GM04504 (cell line): ENCODE data around the gene KMT2D.

Source experiments
- DNase-seq: peaks from one replicate; pipeline ENCODE4 v3.0.0-alpha.2; 2012; ENCODE audit warnings: low read depth

Gene KMT2D

DNA sequence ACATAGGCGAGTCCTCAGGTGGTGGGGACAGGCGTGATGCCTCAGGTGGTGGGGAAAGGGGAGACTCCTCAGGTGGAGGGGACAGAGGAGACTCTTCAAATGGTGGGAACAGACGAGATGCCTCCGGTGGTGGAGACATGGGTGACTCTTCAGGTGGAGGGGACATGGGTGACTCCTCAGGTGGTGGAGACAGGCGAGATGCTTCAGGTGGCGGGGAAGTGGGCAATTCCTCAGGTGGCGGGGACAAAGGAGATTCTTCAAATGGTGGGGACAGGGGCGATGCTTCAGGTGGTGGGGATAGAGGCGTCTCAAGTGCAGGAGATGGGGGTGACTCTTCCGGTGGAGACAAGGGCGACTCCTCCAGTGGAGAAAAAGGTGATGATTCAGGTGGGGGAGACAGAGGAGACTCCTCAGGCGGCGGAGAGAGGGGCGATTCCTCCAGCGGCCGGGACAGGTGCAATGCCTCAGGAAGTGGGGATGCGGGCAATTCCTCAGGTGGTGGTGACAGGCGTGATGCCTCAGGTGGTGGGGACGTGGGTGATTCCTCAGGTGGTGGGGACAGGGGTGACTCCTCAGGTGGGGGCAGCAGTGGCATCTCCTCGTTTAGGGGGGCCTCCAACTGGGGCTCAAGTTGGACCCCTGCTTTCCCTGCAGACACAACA is 8.7 kb downstream of the KMT2D start:
- no peak for DNase-seq

DNA sequence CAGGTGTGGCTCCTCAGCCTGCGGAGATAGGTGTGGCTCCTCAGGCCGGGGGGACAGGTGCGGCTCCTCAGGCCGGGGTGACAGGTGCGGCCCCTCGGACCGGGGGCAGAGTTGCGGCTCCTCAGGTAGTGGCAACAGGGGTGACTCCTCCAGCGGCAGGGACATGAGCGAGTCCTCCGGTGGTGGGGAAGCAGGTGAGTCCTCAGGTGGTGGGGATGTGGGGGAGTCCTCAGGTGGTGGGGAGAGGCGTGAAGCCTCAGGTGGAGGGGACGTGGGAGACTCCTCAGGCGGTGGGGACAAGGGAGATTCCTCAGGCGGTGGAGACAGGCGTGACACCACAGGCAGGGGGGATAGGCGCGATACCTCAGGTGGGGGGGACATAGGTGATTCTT is 9.2 kb downstream of the KMT2D start:
- no peak for DNase-seq

DNA sequence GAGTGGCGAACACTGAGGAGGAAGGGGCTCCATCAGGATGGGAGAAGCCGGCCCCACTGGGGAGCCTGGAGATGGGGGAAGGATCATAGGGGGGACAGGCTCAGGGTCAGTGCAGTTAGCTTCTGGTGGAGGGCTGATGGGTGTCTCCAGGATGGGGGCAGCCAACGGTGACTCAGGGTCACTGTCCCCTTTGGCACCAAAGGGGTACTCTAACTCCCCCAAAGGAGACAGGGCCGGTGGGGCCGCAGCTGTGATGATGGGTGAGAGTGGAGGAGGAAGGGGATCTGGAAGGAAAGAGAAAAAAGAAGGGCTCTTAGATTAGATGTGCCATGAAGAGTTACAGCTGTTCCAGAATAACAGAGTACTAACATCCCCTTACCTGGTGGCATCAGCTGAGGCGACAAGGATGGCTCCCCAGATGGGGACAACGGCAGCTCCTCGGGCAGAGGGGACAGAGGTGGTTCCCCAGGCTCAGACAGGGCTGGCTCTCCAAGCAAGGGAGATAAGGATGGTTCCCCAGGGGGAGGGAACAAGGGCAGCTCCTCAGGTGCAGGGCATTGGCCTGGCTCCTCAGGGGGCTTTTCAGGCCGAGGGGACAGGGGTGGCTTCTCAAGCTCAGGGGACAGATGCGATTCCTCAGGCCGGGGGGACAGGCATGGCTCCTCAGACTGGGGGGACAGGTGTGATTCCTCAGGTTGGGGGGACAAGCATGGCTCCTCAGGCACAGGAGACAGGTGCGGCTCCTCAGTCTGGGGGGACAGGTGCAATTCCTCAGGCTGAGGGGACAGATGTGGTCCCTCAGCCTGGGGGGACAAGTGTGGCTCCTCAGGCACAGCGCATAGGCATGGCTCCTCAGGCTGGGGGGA is 9.9 kb downstream of the KMT2D start:
- DNase-seq, result no peak

DNA sequence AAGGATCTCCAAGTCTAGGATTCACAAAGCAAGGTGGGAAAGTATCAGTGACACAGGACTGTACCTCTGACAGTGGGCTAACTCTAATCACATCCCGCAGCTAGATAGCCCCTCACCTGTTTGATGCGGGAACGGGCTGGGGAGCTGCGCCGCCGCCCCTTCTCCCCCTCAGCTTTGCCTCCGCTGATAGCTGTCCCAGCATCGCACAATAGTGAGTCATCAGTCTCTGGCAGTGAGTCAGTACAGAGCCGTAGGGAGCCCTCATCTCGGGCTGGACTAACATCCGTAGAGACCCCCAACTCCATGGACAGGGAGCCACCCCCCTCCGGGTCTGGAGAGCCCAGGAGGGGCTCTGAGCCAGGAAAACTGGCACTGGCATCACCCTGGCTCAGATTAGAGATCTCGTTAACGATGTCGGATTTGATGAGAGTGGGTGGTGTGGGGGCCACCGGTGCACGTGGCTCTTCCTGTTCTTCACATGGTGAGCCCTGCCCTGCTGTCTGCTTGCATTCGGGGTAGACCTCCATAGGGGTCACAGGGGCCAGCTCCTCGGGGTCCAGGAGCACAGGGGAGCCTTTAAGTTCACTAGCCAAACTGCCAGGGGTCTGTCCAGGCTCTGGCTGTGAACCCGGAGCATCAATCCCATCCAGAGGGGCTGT is 10.9 kb downstream of the KMT2D start:
- no peak for DNase-seq

DNA sequence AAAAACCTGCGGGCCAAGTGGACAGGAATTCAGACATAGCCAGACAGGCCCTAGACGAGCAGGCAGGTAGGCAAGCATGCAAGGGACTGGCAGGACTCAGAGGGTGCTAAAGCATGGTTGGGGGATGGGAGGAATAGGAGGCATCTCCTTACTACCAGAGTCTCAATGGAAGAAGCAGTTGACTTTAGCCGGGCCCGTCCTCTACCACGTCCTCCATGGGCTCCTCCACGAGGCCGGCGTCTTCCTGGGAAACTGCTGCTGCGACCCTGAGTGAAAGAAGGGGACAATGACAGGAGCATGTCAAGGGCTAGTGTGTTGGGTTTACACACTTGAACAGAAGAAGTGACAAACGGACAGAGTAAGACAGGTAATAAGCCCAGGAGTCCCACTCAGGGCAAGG is 11.6 kb downstream of the KMT2D start:
- no peak for DNase-seq

DNA sequence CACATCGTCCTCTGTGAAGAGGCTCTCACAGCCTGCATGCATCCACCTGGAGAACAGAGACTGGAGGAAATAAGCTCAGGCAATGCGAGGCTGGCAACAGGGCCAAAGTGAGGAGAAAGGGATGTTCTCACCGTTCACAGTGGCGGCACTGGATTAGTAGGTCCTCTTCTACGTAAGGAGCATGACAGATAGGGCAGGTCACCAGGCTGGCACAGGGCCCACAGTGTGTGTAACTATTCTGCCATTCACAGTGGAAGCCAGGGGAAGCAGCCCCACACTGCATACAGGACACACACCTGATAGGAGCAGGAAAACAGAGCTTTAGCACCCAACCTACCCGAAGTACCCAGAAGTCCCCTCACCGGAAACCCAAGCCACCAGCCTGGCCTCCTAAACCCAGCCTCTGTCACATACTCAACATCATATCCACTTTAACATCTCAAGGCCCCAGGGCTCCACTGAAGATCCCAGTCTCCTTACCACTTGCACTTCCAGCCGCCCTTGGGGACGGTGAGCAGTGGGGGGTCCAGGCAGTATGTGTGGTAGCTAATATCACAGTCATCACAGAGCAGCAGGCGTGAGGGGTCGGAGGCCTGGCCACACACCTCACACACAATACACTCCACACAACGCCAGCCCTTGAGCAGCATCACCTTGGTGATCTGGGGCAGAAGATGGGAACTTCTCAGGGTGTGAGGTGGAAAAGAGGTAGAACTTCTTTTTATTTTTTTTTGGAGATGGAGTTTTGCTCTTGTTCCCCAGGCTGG is 14.3 kb downstream of the KMT2D start:
- no peak for DNase-seq

DNA sequence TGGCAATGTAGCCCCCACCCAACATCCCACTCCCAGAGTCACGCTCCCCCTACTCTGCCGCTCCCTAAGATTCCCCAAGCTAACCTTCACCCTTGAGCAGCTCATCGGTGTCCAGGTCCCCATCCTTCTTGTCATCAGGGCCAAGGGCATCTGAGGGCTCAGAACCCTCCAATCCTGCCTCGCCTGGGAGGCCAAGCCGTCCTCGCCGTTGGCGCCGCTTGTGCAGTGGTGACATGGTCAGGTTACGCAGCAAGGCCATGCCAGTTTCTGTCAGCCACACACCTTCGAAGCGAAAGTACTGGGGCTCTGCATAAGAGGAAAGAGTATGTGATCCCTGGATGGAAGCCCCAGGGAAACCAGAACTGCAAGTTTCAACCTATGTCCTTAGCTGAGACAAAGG is 15.9 kb downstream of the KMT2D start:
- DNase-seq, result no peak

DNA sequence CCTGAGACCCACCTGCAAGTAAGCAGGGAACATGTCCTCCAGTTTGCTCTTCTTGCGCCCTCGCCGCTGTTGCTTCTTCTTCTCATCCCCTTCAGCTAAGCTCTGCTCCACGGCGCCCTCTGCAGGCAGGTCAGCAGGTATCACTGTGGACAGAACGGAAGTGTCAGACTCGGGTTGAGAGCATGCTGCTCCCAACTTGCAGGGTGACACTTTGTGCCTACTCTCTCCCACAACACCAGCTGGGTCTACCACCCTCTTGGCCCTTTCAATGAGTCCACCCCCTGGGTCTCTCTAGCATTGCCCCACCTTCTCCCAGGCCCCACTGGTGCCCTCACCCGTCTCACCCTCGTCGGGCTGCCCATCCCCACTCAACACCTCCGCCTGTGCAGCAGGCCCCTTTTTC is 16.7 kb downstream of the KMT2D start:
- DNase-seq, result no peak

DNA sequence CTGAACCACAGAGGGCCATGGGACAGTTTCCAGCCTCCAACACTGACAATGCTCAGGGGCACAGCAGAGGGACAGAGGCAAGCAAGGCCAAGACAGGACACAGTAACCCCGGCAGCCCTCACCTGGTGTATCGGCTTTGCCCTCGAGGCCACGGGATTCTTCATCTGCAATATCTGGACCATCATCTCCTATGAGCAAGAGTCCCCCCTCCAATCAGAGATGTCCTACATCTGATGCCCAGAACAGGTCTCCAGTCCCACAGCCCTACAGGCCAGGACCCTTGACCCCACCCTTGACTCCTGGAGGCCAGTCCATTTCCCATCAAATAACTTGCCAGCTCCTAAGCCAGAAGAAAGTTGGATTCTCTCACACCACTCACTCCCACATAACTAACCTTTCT is 17.4 kb downstream of the KMT2D start:
- no peak for DNase-seq

DNA sequence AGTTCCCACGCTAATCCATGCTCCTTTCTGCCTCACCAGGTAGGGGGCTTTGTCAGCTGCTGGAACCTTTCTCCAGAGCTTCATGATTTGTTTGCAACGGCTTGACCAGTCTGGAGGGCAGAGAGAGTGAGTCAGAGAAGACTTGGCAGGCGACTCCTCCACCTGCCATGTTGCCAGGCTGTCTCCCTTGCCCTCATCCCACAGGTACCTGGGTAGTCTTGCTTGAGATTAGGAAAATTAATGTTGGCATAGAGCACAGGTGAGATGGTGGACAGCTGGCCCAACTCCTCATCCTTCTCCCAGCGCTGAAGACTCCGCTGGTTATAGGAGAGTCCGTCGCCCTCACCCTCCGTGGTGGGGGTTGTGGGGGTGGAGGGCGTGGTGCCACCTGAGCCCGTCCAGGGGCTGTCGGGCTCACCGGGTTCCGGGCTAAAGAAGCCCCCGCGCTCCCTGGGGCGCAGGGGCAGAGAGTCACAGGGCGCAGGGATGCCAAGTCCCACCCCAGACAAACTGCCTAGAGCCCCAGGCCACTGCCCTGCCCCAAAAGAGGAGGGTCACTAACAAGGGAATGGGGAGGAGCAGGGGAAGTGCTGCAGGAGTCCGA is 18.6 kb downstream of the KMT2D start:
- DNase-seq, result no peak

DNA sequence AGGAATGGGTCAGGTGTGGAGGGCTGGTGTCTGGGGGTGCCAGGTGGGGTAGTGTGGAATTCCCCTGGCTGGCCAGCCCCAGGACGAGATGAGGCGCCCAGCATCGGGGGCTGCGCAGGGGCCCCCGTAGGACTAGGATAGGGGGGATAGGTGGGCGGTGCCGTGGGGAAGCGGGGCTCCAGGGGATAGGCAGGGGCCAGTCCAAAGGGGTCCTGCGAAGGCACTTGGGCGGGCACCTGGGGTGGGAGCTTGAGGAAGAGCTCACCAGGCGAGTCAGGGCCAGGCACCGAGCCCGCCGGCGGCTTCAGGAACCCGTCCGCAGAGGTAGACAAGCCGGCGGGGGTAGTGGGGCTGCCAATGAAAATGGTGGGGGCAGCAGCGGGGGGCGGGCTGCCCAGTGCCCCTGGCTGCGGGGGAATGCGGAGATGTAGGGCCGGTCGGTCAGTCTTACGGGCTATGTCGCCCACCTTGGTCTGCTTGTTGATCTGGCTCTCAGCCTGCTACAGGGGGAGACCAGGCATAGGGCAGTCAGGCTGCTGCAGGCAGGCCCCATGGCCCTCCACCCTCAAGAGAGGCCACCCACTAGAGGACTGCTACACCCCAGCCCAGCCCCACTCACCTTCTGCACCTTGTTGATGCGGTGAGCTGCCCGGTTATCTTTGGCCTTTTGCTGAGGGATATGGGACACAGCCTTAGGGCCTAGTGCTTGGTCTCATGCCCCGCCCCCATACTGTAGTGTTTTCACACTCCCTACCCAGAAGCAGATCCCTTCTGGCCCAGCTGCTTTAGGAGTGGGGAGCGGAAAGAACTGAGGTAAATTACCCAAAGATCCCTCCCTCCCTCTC is 19.3 kb downstream of the KMT2D start:
- no peak for DNase-seq

DNA sequence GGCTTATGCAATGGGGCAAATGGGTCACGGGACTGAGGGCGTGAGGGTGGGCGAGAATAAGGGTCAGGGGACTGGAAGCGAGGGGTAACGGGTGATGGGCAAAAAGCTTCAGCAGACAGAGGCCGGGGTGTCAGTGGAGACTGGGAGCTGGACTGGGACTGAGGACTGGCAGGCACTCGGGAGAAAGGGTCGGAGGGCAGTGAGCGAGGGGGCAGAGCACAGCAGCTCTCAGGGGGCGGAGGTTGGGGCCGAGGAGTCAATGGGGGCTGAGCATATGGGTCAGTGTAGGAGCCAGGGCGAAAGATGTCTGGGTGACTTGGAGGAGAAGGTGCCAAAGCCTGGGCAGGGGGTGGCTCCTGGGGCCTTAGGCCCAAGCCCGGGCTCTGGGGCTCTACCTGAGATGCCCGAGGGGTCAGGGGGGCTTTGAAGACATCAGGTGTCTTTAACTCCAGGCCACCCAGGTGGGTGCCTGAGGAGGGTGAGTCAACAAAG is 20.2 kb downstream of the KMT2D start:
- no peak for DNase-seq

DNA sequence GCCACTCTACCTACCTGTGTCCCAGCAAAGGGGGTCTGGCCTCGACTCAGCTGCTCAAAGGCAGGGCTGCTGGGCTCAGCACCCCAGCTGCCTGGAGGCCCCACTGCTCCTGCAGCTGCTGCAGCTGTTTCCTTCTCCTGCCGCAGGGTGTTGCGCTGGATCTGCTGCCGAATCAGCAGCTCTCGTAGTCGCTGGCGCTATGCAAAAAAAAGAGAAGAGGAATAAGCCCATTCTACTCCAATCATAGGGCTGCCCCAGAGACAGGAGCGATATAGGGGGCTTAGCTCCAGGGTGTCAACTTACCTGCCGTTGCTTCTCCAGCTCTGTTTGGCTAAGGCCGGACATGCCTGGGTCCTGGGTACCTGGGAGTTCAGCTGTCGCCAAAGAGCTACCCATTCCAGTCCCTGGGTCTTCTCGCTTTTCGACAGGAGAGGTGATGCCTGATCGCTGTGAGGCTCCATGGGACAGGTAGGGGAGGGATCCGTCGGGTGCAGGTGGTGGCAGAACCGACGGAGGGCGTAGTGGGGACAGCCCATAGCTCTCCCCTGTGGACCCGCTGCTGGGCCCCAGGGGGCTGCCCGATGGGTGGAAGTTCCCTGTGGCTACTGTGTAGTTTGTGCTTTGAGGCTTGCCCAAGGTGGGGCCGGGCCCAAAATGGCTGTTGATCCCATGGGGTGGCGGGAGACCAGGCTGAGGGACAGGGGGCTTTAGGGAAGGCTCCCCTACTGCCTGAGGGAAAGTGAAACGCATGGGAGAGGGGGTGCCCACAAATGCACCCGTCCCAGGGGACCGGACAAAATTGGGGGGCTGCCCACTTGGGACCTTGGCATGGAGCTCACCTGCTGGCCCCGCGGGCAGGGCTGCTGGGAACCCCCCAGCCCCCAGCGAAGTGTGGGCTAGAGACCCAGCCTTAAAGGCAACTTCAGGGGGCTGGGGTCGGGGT is 20.9 kb downstream of the KMT2D start:
- no peak for DNase-seq

DNA sequence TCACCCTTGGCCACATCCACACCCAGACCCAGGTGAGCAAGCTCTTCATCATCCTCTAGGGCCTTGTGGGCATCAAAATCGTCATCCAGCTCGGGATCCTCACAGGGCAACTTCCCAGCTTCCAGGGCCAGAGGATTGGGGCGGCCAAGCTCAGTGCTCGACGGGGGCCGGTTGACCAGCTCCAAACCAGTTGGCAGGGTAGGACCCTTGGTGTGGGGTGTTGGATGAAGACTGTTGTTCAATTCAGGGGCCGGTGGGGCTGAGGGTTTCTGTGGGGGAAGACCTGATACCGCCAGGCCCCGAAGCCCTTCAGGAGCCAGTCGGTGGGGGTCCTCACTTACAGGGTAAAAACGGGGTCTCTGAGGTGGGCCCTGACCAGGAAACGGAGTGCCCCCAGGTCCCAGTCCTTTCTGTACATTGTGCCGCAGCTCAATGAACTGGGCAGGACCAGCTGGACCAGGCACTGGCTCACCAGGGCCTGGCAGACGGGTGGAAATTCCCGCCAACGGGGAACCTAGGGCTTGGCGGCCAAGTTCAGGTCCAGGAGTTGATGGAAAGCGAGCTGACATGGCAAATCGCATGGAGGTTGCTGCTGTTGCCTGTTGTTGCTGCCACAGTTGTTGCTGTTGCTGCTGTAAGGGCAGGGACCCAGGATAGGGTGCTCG is 22.2 kb downstream of the KMT2D start:
- DNase-seq, result no peak

DNA sequence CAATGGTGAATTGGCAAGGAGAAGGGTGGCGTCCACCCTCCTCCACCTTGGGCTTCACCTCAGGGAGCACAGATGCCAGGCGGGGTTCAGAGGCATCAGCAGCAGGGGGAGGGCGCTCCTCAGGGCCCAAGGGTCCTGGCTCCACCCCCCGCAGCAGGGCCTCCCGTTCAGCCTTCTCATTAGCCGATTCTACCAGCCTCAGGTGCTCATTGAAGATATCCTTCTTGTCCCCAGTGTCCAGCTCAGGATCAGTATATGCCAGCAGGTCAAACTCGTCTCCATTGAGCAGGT is 22.7 kb downstream of the KMT2D start:
- DNase-seq, result no peak

DNA sequence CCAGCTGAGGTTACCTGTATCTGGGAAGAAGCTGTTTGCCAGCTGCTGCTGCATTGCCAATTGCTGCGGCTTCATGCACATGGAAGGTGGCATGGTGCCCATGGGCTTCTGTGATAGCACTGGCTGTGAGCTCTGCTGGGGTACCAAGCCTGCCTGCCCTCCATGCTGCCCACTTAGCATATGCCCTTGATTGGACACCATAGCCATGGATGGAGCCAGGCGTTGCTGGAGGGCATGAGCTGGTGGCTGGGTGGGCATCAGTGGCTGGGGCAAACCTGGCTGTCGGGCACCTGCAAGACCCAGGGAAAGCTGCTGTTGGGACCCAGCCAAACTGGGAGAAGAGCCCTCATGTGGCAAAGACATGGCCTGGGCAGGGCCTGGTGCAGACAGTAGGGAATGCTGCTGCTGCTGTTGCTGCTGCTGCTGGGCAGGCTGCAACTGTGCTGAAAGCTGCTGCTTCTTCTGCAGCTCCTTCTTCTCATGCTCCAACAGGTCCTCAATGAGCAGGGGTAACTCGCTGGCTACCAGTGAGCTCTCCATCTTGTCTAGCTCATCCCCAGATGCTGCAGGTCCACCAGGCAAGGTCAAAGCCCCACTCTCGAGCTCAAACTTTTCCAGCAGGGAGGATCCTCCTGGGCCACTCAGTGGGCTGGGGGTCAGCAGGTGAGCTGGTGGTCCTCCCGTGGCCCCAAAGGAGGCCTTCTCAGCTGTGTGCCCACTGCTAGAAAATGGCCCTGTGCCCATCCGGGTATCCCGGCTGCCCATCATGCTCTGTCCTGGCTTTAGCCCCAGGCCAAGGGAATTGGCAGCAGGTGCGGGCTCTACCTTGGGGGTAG is 23.3 kb downstream of the KMT2D start:
- DNase-seq, result no peak

DNA sequence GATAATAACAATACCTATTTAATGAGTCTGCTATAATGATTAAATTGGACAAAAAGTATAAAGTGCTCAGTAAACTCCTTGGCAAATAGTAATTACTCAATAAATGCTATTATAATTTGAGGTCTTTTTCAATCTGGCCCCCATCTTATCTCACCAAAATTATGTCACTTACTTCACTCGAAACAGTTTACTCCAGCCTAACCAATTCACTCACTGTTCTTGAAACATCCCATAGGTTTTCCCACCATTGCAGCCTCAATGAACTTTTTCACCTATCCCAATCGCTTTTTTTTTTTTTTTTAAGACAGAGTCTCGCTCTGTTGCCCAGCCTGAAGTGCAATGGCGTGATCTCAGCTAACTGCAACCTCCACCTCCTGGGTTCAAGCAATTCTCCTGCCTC is 24.6 kb downstream of the KMT2D start:
- DNase-seq, result no peak

DNA sequence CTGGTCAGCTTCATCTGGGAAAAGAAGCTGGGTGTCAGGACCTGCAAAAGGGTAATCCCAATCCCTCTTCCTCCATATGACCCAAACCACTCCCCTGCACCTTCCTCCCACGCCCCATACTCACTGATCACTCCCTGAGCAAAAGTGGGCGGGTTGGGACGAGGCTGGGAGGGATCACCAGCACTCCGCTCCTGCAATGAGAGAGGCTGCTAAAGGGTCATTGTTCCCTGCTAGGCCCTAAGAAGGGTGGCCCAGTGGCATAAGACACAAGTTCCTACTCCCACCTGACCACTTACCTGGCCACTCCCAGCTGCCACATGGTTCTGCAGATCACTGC is 26.3 kb downstream of the KMT2D start:
- DNase-seq, result no peak
